Fibroblast of lung (primary cell): ENCODE data around the gene NR6A1.

Experiments used
- CTCF ChIP-seq, 2 donors: IDR thresholded peaks in 1 of 2; conservative IDR thresholded peaks in 1 of 2; 1 replicate in 1 of 2; 2 replicates in 1 of 2; pipeline ENCODE4 v1.5.1; 2011 to 2012; ENCODE audit warnings: low read length in 2 of 2, control low read depth in 1 of 2, inconsistent platforms in 1 of 2, low read depth in 1 of 2, mild to moderate bottlenecking in 1 of 2
- EZH2 ChIP-seq: IDR thresholded peaks from 2 replicates; pipeline ENCODE4 v1.5.1; 2012; ENCODE audit warnings: low read length, control low read depth, mild to moderate bottlenecking; ENCODE audit errors: missing control alignments

DNA sequence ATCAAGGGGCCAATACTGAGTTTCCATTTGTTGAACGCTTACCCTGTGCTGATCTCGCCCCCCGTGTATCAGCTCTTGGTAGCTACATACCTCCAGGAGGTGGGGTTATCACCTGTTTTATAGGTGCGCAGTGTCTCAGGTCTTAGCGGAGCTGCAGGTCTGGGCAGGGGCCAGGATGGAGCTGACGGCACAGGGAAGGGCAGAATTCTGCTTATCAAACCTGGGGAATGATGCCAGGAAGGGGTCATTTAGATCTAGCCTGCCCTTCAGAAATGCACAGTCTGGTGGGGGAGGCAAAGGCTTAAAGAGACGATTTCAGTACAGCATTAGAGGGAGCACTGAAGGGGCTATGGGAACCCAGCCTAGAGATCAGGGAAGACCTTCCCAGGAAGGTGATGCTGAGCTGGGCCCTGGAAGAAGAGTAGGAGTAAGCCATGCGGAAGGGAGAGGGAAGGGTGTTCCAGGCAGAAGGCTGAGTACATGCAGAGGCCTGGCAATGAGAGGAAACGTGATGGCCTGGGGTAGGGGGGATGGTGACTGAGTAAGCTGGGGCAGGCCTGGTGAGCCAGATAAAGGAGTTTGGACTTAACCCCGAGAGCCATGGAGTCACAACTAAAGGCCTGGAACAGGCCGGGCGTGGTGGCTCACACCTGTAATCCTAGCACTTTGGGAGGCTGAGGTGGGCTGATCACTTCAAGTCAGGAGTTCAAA, 37.3 kb upstream of the NR6A1 start:
- TF ChIP-seq CTCF (conservative IDR thresholded peaks at IDR 0.05 in 1 of 2, IDR thresholded peaks at IDR 0.05 in 1 of 2; ENCODE audit: low read depth in 1 of 2, low read length in 2 of 2) (no peak), EZH2 (no peak)
